ENCODE results near the gene CHRM4. TPM values are rescaled to one million over a fixed set of nuclear protein-coding genes. Genes with fewer than 3 reads are reported as not detected.

CHRM4 gene
- total RNA-seq, 1 donor from 2014 or later = 1.2 TPM

DNA sequence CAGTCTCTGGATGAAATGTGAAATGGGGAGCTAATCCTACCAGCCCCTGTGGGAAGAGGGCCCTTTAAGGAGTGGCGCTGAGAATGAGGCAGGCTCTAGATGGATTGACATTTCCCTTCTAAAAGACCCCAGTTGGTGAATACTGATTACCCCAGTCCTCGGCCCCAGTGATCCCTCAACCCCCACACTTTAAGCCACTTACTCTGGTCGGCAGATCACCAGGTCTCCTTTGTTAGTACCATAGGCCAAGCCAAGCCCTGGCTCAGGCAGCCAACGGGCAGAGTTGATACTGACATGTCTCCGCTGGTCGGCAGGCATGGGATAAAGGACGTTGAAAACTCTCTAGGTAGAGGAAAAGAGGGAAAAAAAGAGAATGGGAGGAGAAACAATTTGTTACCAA, 26.1 kb upstream of the CHRM4 start:
- Mint-ChIP-seq H3K27ac (no peak overlapping the region), H3K36me3 (ENCODE audit: low read depth) (peaks cover 33% of the 10 kb centered on the region), H3K27me3 (ENCODE audit: insufficient read depth) (no peaks in the 10 kb centered on the region), H3K9me3 (no peaks in the 10 kb centered on the region), H3K4me1 (ENCODE audit: low read depth) (peaks cover 8% of the 10 kb centered on the region), H3K4me3 (no peak overlapping the region)
- no peak for DNase-seq (ENCODE audit: low spot score)
- intact Hi-C loops (cut with micrococcal nuclease) = no loop called here

DNA sequence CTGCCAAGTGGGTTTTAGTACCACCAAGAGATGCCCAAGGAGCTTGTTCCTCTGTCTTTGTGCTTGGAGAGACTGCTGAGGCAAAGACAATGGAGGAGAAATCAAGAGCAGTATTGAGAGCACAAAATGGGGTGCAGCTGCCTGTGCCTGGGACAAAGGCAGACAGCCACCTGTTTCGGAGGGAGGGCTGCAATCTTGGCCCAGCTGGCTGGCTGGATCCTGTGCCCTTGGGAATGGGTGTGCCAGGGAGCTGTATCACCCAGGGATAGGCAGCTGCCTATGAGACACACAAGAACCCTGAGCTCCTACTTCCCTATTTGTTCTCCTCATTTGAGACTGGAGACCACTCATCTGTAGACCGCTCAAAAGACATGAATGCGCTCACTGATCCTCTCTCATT, 23.3 kb upstream of the CHRM4 start:
- no peak overlapping the region for H3K4me3 Mint-ChIP-seq
- H3K9me3 Mint-ChIP-seq = no peaks in the 10 kb centered on the region
- H3K36me3 Mint-ChIP-seq (ENCODE audit: low read depth) = peaks cover 28% of the 10 kb centered on the region
- DNase-seq (ENCODE audit: low spot score) = no peak
- intact Hi-C loops (cut with micrococcal nuclease) = no loop called here
- no peaks in the 10 kb centered on the region for H3K27me3 Mint-ChIP-seq (ENCODE audit: insufficient read depth)
- no peak overlapping the region for H3K27ac Mint-ChIP-seq
- H3K4me1 Mint-ChIP-seq (ENCODE audit: low read depth) = no peaks in the 10 kb centered on the region

DNA sequence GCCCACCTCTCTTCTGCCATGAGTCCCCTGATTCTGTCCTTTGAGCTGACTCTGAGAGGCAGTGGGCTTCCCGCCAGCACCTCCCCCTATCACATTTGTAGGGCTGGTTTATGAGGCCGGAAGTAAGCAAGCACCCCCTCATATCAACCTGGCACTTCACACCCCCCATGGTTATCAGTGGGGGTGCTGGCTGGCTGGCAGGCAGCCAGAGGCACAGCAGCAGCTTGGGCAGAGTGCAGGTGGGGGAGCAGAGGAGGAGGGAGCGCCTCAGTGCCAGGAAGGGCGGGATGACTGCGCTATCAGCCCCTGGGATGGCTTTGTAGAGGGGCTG, 22.9 kb upstream of the CHRM4 start:
- DNase-seq (ENCODE audit: low spot score) = no peak
- Mint-ChIP-seq H3K4me3 (no peak overlapping the region), H3K27ac (no peak overlapping the region), H3K27me3 (ENCODE audit: insufficient read depth) (no peaks in the 10 kb centered on the region), H3K36me3 (ENCODE audit: low read depth) (peaks cover 31% of the 10 kb centered on the region), H3K9me3 (no peaks in the 10 kb centered on the region), H3K4me1 (ENCODE audit: low read depth) (no peaks in the 10 kb centered on the region)
- intact Hi-C loops (cut with micrococcal nuclease) = no loop called here

DNA sequence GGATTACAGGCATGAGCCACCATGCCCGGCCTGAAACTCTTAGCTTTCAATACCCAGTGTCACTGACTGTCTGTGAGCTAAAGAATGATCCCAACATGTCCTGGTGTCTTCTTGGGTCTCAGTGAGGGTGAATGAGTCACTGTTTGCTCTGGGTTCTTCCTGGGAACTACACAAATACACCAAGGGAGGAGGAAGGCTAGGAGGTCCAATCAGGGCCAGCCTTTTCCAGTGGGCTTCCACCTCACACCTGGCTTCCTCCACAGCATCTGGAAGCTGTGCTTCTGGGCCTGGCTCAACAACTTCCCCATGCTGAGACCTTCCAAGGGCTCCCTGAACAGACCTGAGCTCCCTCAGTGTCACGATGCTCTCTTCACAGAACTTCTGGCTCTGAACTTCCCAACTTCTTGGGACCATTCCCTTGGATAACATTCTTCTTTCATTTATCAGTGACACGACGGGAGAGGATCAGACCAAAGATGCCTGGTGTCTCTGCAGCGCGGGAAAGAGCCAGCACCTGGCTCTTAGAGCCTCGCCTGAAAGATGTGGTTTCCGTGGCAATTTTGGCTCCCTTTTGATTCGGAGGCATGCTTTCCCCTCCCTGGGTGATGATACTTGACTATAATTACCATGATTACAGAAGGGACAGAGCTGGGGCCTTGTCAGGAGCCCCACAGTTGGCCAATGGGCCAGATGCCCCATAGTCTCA, 22.3 kb upstream of the CHRM4 start:
- Mint-ChIP-seq H3K36me3 (ENCODE audit: low read depth) (peaks cover 32% of the 10 kb centered on the region), H3K27me3 (ENCODE audit: insufficient read depth) (no peaks in the 10 kb centered on the region), H3K9me3 (no peaks in the 10 kb centered on the region), H3K4me1 (ENCODE audit: low read depth) (no peaks in the 10 kb centered on the region), H3K4me3 (no peak overlapping the region), H3K27ac (no peak overlapping the region)
- intact Hi-C loops (cut with micrococcal nuclease) = no loop called here
- no peak for DNase-seq (ENCODE audit: low spot score)

DNA sequence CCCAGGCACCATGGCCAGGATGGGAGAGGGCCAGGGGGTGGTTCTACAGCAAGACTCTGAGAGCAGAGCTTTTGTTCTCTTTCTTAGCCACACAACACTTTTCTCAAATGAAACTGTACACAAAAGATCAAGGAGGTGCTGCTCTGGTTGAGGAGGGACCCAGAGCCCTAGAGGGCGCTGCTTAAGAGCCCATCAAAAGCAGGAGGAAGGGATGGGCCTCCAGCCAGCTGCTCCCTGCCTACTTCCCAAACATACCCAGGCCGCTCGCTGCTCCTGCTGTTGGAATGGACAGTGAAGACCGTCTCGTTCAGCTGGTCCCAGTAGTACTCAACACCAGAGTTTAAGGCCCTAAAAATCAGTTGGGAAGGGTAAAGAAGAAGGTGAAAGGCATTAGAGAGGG, 18.4 kb upstream of the CHRM4 start:
- Mint-ChIP-seq H3K4me3 (no peak overlapping the region), H3K27me3 (ENCODE audit: insufficient read depth) (no peaks in the 10 kb centered on the region), H3K9me3 (no peaks in the 10 kb centered on the region), H3K36me3 (ENCODE audit: low read depth) (peaks cover 26% of the 10 kb centered on the region), H3K27ac (no peak overlapping the region), H3K4me1 (ENCODE audit: low read depth) (no peaks in the 10 kb centered on the region)
- no peak for DNase-seq (ENCODE audit: low spot score)
- intact Hi-C loops (cut with micrococcal nuclease) = no loop called here

DNA sequence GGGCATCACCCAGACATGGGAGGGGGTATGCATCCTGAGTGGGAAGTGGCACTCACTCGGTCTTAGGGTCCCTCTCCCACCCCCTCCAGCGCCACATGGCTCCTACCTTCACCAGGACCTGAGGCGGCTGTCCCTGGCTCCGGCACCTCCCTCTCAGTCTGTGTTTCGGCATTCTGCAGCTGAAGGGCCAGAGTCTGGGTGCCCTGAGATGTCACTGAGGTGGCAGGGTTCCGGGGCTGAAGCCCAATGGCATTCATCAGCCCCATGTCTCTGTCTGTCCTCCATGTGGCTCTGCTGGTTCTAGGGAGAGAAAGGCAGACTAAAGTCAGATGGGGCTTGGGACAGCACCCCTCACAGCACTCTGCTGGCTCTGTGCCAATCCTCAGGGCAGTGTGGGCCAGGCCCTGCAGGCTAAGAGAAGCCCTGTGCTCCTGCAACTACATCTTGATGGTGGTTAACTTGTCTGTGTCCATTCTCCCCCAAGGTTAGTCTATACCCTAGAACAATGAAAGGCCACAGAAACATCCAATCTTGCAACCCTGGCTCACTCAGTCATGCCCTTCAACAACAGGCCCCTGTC, 16.9 kb upstream of the CHRM4 start:
- H3K36me3 Mint-ChIP-seq (ENCODE audit: low read depth) = peaks cover 21% of the 10 kb centered on the region
- no peaks in the 10 kb centered on the region for H3K27me3 Mint-ChIP-seq (ENCODE audit: insufficient read depth)
- no peak overlapping the region for H3K27ac Mint-ChIP-seq
- no peaks in the 10 kb centered on the region for H3K9me3 Mint-ChIP-seq
- no peaks in the 10 kb centered on the region for H3K4me1 Mint-ChIP-seq (ENCODE audit: low read depth)
- DNase-seq (ENCODE audit: low spot score) = no peak
- H3K4me3 Mint-ChIP-seq = no peak overlapping the region
- intact Hi-C loops (cut with micrococcal nuclease) = no loop called here

DNA sequence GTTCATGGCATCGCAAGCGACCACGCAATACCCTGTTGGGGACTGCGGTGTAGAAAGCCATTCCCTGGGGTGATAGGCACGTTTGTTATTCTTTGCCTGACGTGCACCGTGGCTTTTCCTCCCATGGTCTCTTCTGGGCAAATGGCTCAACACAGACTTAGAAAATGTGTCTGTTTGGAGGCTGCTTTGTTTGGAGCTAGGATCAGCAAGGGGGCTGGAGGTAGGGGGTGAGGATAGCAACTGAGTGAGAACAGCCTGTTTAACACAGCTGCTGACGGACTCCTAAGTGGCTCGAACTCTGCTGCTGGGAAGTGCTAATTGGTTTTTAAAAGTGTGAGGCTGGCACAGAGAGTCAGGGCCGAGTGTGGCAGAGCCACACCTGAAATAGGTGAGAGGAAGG, 16.1 kb upstream of the CHRM4 start:
- no peak for DNase-seq (ENCODE audit: low spot score)
- H3K4me3 Mint-ChIP-seq = no peak overlapping the region
- H3K9me3 Mint-ChIP-seq = no peaks in the 10 kb centered on the region
- no peaks in the 10 kb centered on the region for H3K27me3 Mint-ChIP-seq (ENCODE audit: insufficient read depth)
- no peaks in the 10 kb centered on the region for H3K4me1 Mint-ChIP-seq (ENCODE audit: low read depth)
- H3K27ac Mint-ChIP-seq = no peak overlapping the region
- peaks cover 25% of the 10 kb centered on the region for H3K36me3 Mint-ChIP-seq (ENCODE audit: low read depth)
- intact Hi-C loops (cut with micrococcal nuclease) = no loop called here

DNA sequence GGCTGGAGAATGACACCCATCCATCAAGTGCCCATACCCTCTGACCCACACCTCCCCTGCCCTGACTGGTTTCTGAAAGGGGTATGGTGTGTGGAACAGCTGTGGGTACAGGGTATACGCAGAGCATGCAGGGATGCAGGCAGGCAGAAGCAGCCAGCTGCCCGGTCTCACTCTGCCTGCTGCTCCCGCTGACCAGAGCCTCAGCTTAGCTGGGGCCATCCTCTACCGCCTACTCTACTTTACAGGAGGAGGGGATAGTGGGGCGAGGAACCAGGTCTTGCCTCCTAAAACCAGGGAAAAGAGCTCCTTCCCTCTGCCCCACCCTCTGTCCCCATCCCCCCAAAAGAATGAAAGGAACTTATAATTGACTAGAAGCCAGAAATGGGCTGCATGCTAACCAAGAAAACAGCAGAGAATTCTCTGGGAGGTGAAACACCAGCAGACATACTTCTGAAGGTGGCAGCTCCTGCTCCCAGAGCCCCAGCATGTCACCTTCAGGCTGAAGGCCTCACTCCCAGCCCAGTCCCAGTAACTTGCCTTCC, 13.0 kb upstream of the CHRM4 start:
- Mint-ChIP-seq H3K4me3 (no peak overlapping the region), H3K9me3 (no peaks in the 10 kb centered on the region), H3K27ac (no peak overlapping the region), H3K4me1 (ENCODE audit: low read depth) (no peaks in the 10 kb centered on the region), H3K36me3 (ENCODE audit: low read depth) (peaks cover 18% of the 10 kb centered on the region), H3K27me3 (ENCODE audit: insufficient read depth) (no peaks in the 10 kb centered on the region)
- no peak for DNase-seq (ENCODE audit: low spot score)
- intact Hi-C loops (cut with micrococcal nuclease) = no loop called here

DNA sequence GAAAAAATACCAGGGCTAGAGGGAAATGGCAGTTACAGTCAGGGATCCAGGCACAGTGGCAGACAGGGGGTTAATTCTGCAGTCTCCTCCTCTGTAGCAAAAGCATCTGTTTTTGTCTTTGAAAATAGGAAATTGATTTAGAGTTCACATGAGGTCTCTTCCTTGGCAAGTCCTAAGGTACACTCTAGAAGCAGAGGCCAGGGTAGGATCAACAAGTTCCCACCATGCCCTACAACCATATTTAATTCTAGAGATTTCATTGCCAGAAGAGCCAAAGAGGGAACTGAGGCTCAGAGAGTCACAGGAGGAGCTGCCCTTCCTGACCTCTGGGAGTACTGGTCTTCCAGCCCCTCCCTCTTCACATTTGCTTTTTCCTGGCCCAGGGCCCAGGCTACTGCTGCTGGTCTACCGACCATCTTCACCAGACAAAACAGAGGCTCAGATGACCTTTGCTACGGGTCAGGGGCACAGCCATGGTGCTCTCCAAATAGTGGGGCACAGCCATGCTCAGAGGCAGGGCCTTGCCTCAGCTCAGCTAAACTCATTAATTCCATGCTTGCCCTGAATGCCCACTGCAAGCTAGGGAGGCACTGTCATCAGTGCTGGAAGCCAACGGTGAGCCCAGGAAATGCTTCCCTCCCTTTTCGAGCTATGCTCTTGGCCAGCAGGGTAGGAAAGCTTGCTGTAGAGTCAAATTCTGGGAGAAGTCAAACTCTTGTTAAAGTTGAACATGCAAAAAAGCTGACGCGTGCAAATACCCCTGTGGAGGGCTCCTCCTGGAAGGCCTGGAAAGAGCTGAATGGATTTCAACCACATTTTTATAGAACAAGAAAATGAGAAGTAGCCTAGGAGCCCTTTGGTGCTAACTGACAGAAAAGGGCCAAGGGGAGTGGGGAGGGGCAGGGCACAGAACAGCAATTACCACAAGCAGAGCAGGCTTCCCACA, 11.7 kb upstream of the CHRM4 start:
- intact Hi-C loops (cut with micrococcal nuclease) = no loop called here
- Mint-ChIP-seq H3K27me3 (ENCODE audit: insufficient read depth) (no peaks in the 10 kb centered on the region), H3K4me1 (ENCODE audit: low read depth) (no peaks in the 10 kb centered on the region), H3K36me3 (ENCODE audit: low read depth) (peaks cover 13% of the 10 kb centered on the region), H3K9me3 (no peaks in the 10 kb centered on the region), H3K4me3 (no peak overlapping the region), H3K27ac (no peak overlapping the region)
- no peak for DNase-seq (ENCODE audit: low spot score)

DNA sequence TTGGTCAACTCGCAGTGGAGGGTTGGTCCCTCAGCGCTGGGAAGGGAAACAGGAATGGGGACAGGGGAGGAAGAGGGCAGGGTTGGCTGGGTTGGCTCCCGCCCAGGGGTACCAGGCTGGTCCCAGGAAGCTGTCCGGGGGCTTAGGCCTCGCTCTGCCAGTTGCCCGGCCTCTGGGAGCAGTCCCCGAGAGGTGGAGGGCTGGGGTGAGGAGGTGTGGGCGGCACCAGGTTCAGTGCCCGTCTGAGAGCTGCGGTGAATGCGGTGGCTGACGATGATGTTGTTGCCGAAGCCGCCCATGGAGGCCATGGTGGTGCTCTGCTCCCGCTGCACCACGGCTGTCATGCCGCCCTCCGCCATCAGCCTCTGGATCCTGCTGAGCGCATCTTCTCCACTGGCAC, 6.0 kb upstream of the CHRM4 start:
- Mint-ChIP-seq H3K27me3 (ENCODE audit: insufficient read depth) (peaks cover 9% of the 10 kb centered on the region), H3K4me3 (no peak overlapping the region), H3K36me3 (ENCODE audit: low read depth) (peaks cover 5% of the 10 kb centered on the region), H3K27ac (no peak overlapping the region), H3K9me3 (no peaks in the 10 kb centered on the region), H3K4me1 (ENCODE audit: low read depth) (peaks cover 7% of the 10 kb centered on the region)
- no peak for DNase-seq (ENCODE audit: low spot score)
- intact Hi-C loops (cut with micrococcal nuclease) = no loop called here

DNA sequence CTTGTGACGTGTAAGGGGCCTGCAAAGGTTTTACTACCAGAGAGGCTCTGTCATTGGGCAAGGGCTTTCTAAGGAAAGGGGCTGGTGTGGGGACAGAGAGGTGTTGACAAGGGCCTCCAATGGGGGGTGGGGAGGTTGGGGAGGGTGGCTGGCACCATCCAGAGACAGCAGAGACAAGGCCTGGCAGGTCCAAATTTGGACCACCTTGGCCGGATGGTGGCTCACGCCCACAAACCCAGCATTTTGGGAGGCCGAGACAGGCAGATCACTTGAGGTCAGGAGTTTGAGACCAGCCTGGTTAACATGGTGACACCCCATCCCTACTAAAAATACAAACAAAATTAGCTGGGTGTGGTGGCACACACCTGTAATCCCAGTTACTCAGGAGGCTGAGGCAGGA, 2.2 kb upstream of the CHRM4 start:
- intact Hi-C loops (cut with micrococcal nuclease) = no loop called here
- no peak overlapping the region for H3K4me3 Mint-ChIP-seq
- peaks cover 8% of the 10 kb centered on the region for H3K4me1 Mint-ChIP-seq (ENCODE audit: low read depth)
- H3K9me3 Mint-ChIP-seq = no peaks in the 10 kb centered on the region
- no peak for DNase-seq (ENCODE audit: low spot score)
- H3K27me3 Mint-ChIP-seq (ENCODE audit: insufficient read depth) = peaks cover 28% of the 10 kb centered on the region
- peaks cover 5% of the 10 kb centered on the region for H3K36me3 Mint-ChIP-seq (ENCODE audit: low read depth)
- no peak overlapping the region for H3K27ac Mint-ChIP-seq

DNA sequence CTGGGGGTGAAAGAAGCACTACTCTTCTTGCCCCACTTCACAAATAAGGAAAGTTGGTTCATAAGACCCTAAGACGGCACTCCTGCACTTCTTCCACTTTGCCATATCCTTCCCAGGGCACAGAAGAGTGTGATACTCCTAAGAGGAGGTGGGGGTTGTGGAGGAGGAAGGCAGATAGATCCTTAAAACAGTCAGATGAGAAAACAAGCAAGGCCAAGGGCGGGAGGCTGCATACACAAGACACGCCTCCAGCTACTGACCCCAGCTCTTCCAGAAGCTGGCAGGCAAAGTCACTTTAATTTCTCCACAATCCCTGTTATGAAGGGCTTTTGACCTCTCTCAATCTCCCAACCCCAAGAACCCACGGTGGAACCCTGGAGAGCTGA, 1.6 kb upstream of the CHRM4 start:
- Mint-ChIP-seq H3K27me3 (ENCODE audit: insufficient read depth) (peaks cover 33% of the 10 kb centered on the region), H3K36me3 (ENCODE audit: low read depth) (peaks cover 5% of the 10 kb centered on the region)
- intact Hi-C loops (cut with micrococcal nuclease) = no loop called here

More for the DNA sequence above, 1.6 kb upstream of the CHRM4 start:
- H3K27ac Mint-ChIP-seq = no peak overlapping the region
- H3K9me3 Mint-ChIP-seq = no peaks in the 10 kb centered on the region
- H3K4me1 Mint-ChIP-seq (ENCODE audit: low read depth) = peaks cover 13% of the 10 kb centered on the region
- no peak for DNase-seq (ENCODE audit: low spot score)
- peak overlapping the region; percentile 82 for H3K4me3 Mint-ChIP-seq

Data from activated T-helper 1 cell treated with anti-CD3 and anti-CD28 coated beads, Interleukin-12 subunit alpha, Interleukin-12 subunit beta, Interleukin-2, Interleukin-4 antibody, amounts not matched to agents 30 ng/mL and 10 ng/mL and 1 ng/mL, durations not matched to agents 14 hours and 24 hours and 36 hours (primary cell).